HepG2 (cell line): Measurements from ENCODE around the gene CCDC34. TPM values are rescaled to one million over a fixed set of nuclear protein-coding genes. Genes with fewer than 3 reads are reported as not detected.

Experiments used
- ARNTL ChIP-seq: sonication (generic); formaldehyde crosslinking; IDR thresholded peaks from 2 replicates; pipeline ENCODE4 v1.4.0; 2020; ENCODE audit warnings: mild to moderate bottlenecking, missing genetic modification reagents
- CREBL2 ChIP-seq: sonication (generic); formaldehyde crosslinking; IDR thresholded peaks from 2 replicates; pipeline ENCODE4 v1.8.1; 2023; ENCODE audit warnings: missing genetic modification reagents, mild to moderate bottlenecking, borderline replicate concordance
- GTF2F1 ChIP-seq: fragments of 150-350 bp; IDR thresholded peaks from 2 replicates; pipeline ENCODE4 v1.6.1; 2014; ENCODE audit warnings: low read length
- HOXD1 ChIP-seq: sonication (generic); formaldehyde crosslinking; IDR thresholded peaks from 2 replicates; pipeline ENCODE4 v1.5.0; 2020; ENCODE audit warnings: missing genetic modification reagents
- MXD4 ChIP-seq: IDR thresholded peaks from 2 replicates; pipeline ENCODE4 v1.6.1; 2016; ENCODE audit warnings: mild to moderate bottlenecking, missing biosample characterization, missing genetic modification reagents
- NCOA5 ChIP-seq: sonication (generic); formaldehyde crosslinking; IDR thresholded peaks from 2 replicates; pipeline ENCODE4 v1.4.0; 2020; ENCODE audit warnings: missing genetic modification reagents
- SRF ChIP-seq: IDR thresholded peaks from 2 replicates; pipeline ENCODE4 v1.6.1; 2011; ENCODE audit warnings: mild to moderate bottlenecking, low read depth, low read length, moderate library complexity
- TP53 ChIP-seq: sonication (generic); formaldehyde crosslinking; conservative IDR thresholded peaks from 2 replicates; pipeline ENCODE4 v1.4.0; 2020; ENCODE audit warnings: missing genetic modification reagents
- ZKSCAN1 ChIP-seq: fragments of 150-350 bp; IDR thresholded peaks from 2 replicates; pipeline ENCODE4 v1.6.1; 2014; ENCODE audit warnings: low read length
- ZNF142 ChIP-seq: sonication (generic); formaldehyde crosslinking; IDR thresholded peaks from 2 replicates; pipeline ENCODE4 v1.4.0; 2020; ENCODE audit warnings: missing genetic modification reagents
- ZNF17 ChIP-seq: sonication (generic); formaldehyde crosslinking; IDR thresholded peaks from 2 replicates; pipeline ENCODE4 v1.5.0; 2020; ENCODE audit warnings: mild to moderate bottlenecking, missing genetic modification reagents
- ZNF275 ChIP-seq: sonication (generic); formaldehyde crosslinking; IDR thresholded peaks from 2 replicates; pipeline ENCODE4 v1.8.0; 2022; ENCODE audit warnings: missing genetic modification reagents, mild to moderate bottlenecking, inconsistent platforms, borderline replicate concordance
- ZNF34 ChIP-seq: sonication (generic); formaldehyde crosslinking; IDR thresholded peaks from 2 replicates; pipeline ENCODE4 v1.4.0; 2020; ENCODE audit warnings: mild to moderate bottlenecking, missing genetic modification reagents, borderline replicate concordance
- ZNF646 ChIP-seq: sonication (generic); formaldehyde crosslinking; IDR thresholded peaks from 2 replicates; pipeline ENCODE4 v1.9.0; 2021; ENCODE audit warnings: mild to moderate bottlenecking, missing genetic modification reagents
- ZNF747 ChIP-seq: sonication (generic); formaldehyde crosslinking; IDR thresholded peaks from 2 replicates; pipeline ENCODE4 v1.8.1; 2023; ENCODE audit warnings: missing genetic modification reagents, mild to moderate bottlenecking, borderline replicate concordance
- ZNF839 ChIP-seq: sonication (generic); formaldehyde crosslinking; IDR thresholded peaks from 2 replicates; pipeline ENCODE4 v1.4.0; 2020; ENCODE audit warnings: missing genetic modification reagents, mild to moderate bottlenecking, borderline replicate concordance
- ZNF891 ChIP-seq: sonication (generic); formaldehyde crosslinking; IDR thresholded peaks from 2 replicates; pipeline ENCODE4 v1.5.0; 2020; ENCODE audit warnings: mild to moderate bottlenecking, missing genetic modification reagents
- polyA plus RNA-seq, 8 experiments: library from polyadenylated mRNA; depleted of rRNA in 3 of 8; stranded (reverse) in 7 of 8; unstranded in 1 of 8; fragments of >200 nt; fragmentation: Illumina TruSeq in 4 of 8; extraction: Trizol in 4 of 8; gene quantifications; 2 replicates each; pipeline versions ENCODE4 v1.2.1 to v1.2.3, GENCODE V29; 2011 to 2016; ENCODE audit warnings: low read depth in 4 of 8, missing spikeins in 1 of 8, mixed read lengths in 1 of 8; ENCODE audit not compliant: insufficient read depth in 1 of 8
- total RNA-seq, 5 experiments: library from RNA; depleted of rRNA; stranded (reverse); fragments of >200 nt; fragmentation: Illumina TruSeq; extraction: Trizol; gene quantifications; 2 replicates each; pipeline ENCODE4 v1.2.3, GENCODE V29; 2016; ENCODE audit warnings: low read depth in 1 of 5

Gene CCDC34
- total and polyA plus RNA-seq, 2 of the 13 experiments (the other 11 are each of a cell fraction or from before 2014, with no cell fraction given): 7.6 to 34.3 TPM

GRCh38 chr11:27395556-27396258 is 32.7 kb upstream of the CCDC34 start (continued):
- TF ChIP-seq ZNF142 (CRISPR knock-in tag) (no peak), CREBL2 (CRISPR knock-in tag) (no peak), MXD4 (0 out of 2 replicates have a peak, but pooled peaks have one; percentile 40), ZNF891 (CRISPR knock-in tag) (no peak), ZKSCAN1 (no peak), ZNF34 (CRISPR knock-in tag) (no peak), ZNF275 (CRISPR knock-in tag) (no peak), ARNTL (CRISPR knock-in tag) (no peak), GTF2F1 (no peak), ZNF646 (CRISPR knock-in tag) (no peak), ZNF747 (CRISPR knock-in tag) (no peak), ZNF17 (CRISPR knock-in tag) (no peak), HOXD1 (CRISPR knock-in tag) (no peak), NCOA5 (CRISPR knock-in tag) (no peak), ZNF839 (CRISPR knock-in tag) (no peak), SRF (no peak), TP53 (CRISPR knock-in tag) (no peak)
